HL-60 (cell line): Measurements from ENCODE around the gene IGFN1.

Experiments
- GABPA ChIP-seq: IDR thresholded peaks from 2 replicates; pipeline ENCODE4 v1.6.1; 2012; ENCODE audit warnings: low read depth
- TF ChIP-seq, protein P1 (sequence below): IDR thresholded peaks from one replicate; pipeline ENCODE4 v1.5.1; 2011; ENCODE audit warnings: low read length, control low read depth, inconsistent platforms; ENCODE audit not compliant: insufficient read depth

DNA sequence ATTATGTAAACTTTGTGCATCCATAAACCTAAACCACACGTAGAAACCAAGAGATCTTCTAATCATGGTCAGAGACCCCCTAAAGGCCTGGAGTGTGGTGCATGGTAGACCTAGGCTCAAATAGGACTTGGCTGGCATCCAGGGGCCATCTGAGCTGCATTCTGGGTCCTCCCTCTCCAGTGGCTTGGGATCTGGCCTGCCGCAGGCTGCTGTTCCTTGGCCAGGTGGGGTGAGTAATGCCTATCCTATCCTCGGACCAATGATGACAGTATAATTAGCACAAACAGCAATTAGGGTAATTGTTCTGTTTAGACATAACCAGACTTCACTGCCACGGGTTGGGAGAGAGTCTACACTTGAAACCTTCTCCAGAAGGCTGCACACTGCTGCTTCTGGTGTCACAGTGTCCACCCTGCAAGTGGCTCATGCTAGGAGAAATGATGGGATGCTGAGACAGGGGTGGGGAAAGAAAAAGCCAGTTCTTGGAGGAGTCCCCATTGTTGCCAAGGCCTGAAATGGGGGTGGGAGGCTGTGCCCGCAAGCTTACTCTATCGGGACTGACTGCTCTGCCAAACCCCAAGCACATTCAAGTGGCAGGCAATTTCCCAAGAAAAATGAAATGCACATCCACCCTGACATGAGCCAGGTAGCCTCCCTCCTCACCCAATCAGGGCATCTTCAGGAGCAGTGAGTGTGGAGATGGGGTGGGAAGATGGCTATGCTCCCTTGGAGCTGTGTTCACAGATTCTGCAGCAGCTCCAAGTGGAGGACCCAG lies 80.2 kb downstream of the IGFN1 start:
- TF ChIP-seq, protein P1, sequence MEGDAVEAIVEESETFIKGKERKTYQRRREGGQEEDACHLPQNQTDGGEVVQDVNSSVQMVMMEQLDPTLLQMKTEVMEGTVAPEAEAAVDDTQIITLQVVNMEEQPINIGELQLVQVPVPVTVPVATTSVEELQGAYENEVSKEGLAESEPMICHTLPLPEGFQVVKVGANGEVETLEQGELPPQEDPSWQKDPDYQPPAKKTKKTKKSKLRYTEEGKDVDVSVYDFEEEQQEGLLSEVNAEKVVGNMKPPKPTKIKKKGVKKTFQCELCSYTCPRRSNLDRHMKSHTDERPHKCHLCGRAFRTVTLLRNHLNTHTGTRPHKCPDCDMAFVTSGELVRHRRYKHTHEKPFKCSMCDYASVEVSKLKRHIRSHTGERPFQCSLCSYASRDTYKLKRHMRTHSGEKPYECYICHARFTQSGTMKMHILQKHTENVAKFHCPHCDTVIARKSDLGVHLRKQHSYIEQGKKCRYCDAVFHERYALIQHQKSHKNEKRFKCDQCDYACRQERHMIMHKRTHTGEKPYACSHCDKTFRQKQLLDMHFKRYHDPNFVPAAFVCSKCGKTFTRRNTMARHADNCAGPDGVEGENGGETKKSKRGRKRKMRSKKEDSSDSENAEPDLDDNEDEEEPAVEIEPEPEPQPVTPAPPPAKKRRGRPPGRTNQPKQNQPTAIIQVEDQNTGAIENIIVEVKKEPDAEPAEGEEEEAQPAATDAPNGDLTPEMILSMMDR: no peak
- no peak for TF ChIP-seq GABPA
